Stimulated activated CD8-positive, alpha-beta memory T cell treated with anti-CD3 and anti-CD28 coated beads, Interleukin-12 subunit alpha, Interleukin-12 subunit beta, amount 100 ng/mL, for 24 hours (primary cell): ENCODE results near the gene SLC38A10.

ENCODE experiments used
- DNase-seq: peaks from one replicate; pipeline ENCODE4 v3.0.0-alpha.2; 2020; ENCODE audit errors: extremely low read depth

Gene SLC38A10

GRCh38 chr17:81241648-81242420 is 53.3 kb downstream of the SLC38A10 start:
- peak; percentile 27 for DNase-seq

DNA sequence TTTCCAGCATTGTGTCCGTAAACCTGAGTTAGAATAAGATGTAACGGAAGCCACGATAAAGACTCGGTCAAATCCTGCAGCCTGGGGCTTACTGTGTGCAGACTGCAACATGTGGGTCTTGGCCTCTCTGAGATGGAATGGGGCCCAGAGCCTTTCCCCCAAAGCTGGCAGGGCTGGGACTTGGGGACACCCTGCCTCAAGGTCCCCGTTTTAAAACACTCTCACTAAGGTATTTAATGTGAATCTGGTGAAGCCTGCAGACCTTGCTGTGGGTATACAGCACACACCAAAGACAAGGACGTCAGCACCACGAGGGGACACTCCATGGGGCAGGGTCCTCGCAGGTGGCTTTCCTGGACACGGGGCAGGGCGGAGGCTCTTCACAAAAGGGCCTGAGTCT is 53.9 kb downstream of the SLC38A10 start:
- DNase-seq: no peak

GRCh38 chr17:81240761-81241160 is 54.3 kb downstream of the SLC38A10 start:
- DNase-seq: no peak

GRCh38 chr17:81239714-81240555 is 55.2 kb downstream of the SLC38A10 start:
- peak; percentile 15 for DNase-seq

DNA sequence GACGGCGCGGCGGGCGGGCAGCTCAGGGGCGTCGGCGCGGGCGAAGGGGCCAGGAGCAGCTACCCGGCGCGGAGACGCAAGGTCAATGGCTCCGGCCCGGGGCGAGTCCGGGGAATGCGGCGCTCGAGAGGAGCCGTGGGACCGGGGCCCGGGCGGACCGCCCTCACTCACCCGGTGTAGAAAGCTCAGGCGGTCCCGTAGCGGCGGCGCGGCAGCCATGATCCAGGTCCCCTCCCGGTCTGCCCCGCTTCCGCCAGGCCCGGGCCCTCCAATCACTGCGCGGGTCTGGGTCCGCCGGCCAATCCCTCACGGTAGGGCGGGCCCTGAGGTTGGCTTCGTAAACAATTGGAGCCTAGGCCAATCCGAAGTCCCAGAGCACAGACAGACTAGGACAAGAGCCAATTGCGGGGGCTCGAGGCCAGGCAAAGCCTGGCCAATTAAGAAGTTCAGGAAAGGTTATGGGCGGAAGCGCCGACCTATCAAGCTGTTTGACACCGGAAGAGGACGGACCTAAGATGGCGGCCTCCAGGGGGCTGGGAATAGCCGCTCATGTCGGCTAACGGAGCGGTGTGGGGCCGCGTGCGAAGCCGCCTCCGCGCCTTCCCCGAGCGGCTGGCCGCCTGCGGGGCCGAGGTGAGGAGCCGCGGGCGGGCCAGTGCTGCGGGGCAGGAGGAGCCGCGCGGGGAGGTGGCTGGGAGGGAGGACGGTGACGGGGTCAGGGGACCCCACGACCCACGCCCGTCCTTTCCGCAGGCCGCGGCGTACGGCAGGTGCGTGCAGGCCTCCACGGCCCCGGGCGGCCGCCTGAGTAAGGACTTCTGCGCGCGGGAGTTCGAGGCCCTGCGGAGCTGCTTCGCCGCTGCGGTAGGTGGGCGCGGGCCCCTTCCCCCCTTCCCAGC is 56.0 kb downstream of the SLC38A10 start, which contains the start of the genes NDUFAF8 and TEPSIN:
Gene NDUFAF8 (plus strand): TSS at position 504 of the 899 bp plus-strand sequence. CDS start 46 bp downstream, at position 550.
Gene TEPSIN (minus strand): TSS at position 241 of the 899 bp plus-strand sequence. CDS start 22 bp downstream, at position 219.
- peak; percentile 87 for DNase-seq

- no peak for DNase-seq
Observed at GRCh38 chr17:81238490-81238814, 56.7 kb downstream of the SLC38A10 start.

GRCh38 chr17:81237591-81238489 is 57.3 kb downstream of the SLC38A10 start:
- DNase-seq: no peak

DNA sequence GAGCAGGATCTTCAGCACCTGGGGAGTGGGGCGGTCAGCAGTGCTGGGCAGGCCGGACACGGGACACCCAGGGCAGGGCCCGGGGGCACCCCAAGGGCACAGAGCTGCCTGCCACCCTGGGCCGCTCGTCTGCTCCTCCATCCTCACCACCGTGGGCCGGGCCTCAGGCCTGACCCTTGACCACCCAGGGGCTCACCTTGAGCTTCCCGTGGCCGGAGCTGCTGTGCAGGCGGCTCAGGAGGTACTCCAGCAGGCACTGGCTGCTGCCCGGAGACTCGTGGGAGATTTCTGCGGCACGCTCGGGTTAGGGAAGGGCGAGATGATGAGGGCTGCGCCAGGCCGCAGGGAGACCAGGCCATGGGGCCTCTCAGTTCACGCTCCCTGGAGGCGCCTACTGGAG is 58.3 kb downstream of the SLC38A10 start:
- DNase-seq: no peak

- DNase-seq: no peak
Observed at GRCh38 chr17:81235822-81236740, 59.0 kb downstream of the SLC38A10 start.

DNA sequence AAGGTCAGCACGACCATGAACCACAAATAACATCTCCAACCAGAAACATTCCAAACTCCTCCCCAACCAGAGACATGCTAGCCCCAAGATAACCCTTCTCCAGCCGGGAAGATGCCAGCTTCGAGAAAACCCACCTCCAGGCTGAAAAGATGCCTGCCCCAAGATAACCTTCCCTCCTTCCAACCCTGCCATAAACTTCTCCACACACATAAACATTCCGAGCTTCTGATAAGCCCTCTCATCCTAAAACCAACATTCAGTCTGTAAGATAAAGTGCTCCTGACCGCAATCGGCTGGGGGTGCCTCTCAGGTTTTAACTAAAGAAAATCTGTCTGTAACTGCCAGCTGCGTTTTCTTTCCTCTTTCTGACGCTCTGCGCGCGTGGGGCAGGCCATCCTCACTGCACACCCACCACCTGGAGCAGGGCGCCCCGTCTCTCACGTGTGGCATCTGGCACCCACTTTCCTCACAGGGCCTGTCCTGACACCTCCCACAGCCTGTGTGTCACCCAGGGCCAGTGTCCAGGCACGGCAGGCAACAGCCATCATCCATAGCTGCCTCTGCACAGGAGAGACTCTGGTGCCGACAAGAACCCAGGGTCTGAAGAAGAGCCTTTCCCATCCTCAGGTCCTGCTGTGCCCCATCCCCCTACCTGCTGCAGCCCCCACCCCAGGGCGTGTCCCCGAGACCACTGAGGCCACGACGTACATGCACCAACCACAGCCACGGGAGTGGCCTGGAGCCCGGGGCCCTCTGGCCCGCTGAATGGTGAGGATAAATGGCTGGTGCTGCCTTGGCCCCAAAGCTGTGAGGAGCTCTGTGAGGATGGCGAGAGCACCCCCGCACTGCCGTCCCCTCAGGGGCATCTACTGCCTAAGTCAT is 59.9 kb downstream of the SLC38A10 start:
- DNase-seq: no peak

DNA sequence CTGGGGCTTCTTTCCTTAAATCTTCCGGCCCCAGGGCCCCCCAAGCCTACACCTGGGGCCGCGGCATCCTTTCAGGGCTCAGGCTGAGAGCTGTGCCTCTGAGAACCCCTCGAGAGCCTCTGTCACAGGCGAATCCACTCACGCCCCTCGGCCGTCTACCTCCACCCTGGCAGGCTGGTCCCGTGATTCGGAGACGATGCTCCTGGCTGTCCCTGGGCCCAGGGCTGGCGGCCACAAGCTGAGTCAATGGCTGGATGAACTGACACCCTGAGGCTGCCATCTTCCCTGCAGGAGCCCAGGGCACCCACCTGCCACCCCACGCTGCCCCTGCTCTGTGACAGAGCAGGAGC is 60.6 kb downstream of the SLC38A10 start:
- no peak for DNase-seq

DNA sequence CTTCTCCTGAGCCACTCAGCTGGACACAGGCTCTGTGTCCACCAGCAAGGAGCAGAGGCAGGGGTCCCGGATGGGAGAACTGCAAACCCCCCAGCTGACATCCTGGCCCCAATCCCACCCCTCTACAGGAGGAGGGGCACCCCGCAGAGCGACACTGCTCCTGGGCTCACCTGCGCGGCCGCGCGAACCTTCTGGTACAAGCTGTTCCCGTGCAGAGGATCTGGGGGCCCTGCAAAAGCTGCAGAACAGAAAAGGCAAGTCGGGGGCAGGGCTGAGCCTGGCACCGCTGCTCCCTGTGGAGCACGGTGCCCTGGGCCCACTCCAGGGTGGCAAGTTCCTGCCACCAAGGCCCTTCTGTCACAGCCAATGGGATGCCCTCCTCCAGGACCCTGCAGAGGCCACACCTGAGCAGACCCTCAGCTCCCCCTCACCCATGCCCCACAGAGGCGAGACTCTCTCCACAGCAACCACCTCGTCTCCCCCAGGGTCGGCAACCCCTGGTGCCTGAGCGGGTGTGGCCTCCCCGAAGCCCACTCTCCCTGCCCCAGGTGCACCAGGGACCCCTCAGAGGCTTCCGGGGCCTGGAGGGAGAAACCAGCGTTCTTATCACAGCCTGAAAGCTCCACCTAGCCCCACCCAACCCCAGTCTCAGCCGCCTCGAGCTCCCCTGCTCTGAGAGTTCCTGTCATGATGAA is 61.1 kb downstream of the SLC38A10 start:
- no peak for DNase-seq

DNA sequence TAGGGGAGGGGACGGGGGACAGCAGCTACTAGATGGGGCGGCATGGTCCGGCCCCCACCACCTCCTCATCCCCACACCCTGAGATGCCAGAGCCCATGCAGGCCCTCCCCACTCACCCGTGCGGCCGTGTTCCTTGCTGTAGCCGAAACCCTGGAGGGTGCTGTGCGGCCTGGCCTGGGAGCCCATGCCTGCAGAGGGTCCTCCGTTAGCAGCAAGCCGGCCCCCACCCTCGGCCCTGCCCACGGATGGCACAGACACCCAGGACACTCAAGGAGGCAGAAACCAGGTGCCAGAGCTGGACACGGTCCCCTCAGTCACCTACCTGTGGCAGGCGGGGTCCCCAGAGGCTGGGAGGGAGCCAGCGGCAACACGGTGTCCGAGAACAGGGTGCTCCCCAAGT is 61.8 kb downstream of the SLC38A10 start:
- DNase-seq: no peak

- DNase-seq: no peak
Observed at GRCh38 chr17:81232616-81233241, 62.4 kb downstream of the SLC38A10 start.

DNA sequence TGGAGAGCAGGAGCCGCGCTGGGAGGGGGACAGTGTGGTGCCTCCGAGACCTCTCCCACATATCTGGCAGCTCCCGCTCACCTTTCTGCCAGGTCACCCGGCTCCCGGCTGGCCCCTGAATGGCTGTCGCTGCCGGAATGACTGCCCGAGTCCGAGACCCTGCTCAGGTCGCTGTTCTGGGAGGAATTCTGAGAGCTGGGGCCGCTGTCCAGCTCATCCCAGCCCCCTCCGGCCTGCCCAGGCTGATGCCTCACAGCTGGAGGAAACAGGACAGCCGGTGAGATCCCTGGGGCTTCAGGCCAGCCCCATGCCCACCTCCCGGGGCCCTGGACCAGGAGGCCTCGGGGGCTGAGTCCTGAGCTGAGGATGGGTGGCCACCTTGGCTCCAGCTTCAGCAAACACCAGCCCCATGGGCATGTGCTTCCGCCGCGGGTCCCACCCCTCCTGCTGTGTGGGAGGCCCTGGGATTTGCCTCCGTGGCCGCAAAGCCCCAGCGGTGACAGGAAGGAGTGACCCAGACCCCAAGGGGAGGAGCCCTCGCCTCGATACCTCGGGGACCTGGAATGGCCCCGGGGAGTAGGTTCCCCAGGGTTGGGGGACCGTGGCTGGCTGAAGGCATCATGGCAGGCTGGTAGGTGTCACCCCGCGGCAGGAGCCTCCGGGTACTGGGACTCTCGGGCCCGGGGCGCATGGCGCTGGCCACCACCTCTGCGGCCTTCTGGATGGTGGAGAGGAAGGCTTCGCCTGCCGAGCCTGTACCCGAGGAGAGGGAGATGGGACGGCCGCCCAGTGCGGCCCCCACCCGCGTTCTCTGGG is 63.1 kb downstream of the SLC38A10 start:
- no peak for DNase-seq

- DNase-seq: no peak
Observed at GRCh38 chr17:81231121-81231645, 63.9 kb downstream of the SLC38A10 start.
